Neural cell (in vitro differentiated cells): ENCODE results near the gene COL2A1. TPM values are rescaled to one million over a fixed set of nuclear protein-coding genes. Genes with fewer than 3 reads are reported as not detected.

ENCODE experiments used
- H2AFZ ChIP-seq: fragments of 200-600, 300-800 bp; sonication (generic), shearing (Covaris generic); 2 replicates; pipeline ENCODE4 v1.6.0; 2014; ENCODE audit warnings: low read depth, mild to moderate bottlenecking, antibody characterized with exemption, low read length, moderate library complexity
- H3F3A ChIP-seq: fragments of 200-600 bp; shearing (Covaris generic); 2 replicates; pipeline ENCODE4 v1.6.1; 2016; ENCODE audit warnings: mild to moderate bottlenecking, moderate library complexity, mixed read lengths, antibody characterized with exemption, low read length; ENCODE audit not compliant: insufficient read depth, poor library complexity, severe bottlenecking
- H3K27ac ChIP-seq: fragments of 200-600, 300-800 bp; sonication (generic), shearing (Covaris generic); 2 replicates; pipeline ENCODE4 v1.5.1; 2014; ENCODE audit warnings: mild to moderate bottlenecking, low read length, moderate library complexity
- H3K27me3 ChIP-seq: fragments of 300-800, 200-600 bp; sonication (generic), shearing (Covaris generic); 2 replicates; pipeline ENCODE4 v1.6.0; 2014; ENCODE audit warnings: mild to moderate bottlenecking, low read depth, low read length, moderate library complexity; ENCODE audit not compliant: insufficient read depth
- H3K36me3 ChIP-seq: fragments of 300-800, 200-600 bp; sonication (generic), shearing (Covaris generic); 2 replicates; pipeline ENCODE4 v1.5.1; 2014; ENCODE audit warnings: mild to moderate bottlenecking, antibody characterized with exemption, low read length, moderate library complexity; ENCODE audit not compliant: insufficient read depth
- H3K4me2 ChIP-seq: fragments of 300-800, 200-600 bp; sonication (generic), shearing (Covaris generic); 2 replicates; pipeline ENCODE4 v1.6.0; 2014; ENCODE audit warnings: mild to moderate bottlenecking, low read length
- H3K4me3 ChIP-seq: fragments of 300-800, 200-600 bp; sonication (generic), shearing (Covaris generic); 2 replicates; pipeline ENCODE4 v1.5.1; 2014; ENCODE audit warnings: mild to moderate bottlenecking, low read length, moderate library complexity
- H3K79me2 ChIP-seq: fragments of 200-600 bp; shearing (Covaris generic); replicated peaks from 2 replicates; pipeline ENCODE4 v1.6.0; 2014; ENCODE audit warnings: mild to moderate bottlenecking, low read length, moderate library complexity; ENCODE audit not compliant: insufficient read depth
- H3K9ac ChIP-seq: fragments of 300-800, 200-600 bp; sonication (generic), shearing (Covaris generic); 2 replicates; pipeline ENCODE4 v1.6.1; 2016; ENCODE audit warnings: mild to moderate bottlenecking, low read length, mixed read lengths
- H3K9me2 ChIP-seq: fragments of 200-600 bp; shearing (Covaris generic); 2 replicates; pipeline ENCODE4 v1.6.1; 2016; ENCODE audit warnings: mild to moderate bottlenecking, low read length, mixed read lengths; ENCODE audit not compliant: insufficient read depth
- H3K9me3 ChIP-seq: fragments of 200-600, 300-800 bp; sonication (generic), shearing (Covaris generic); 2 replicates; pipeline ENCODE4 v1.6.1; 2016; ENCODE audit warnings: mild to moderate bottlenecking, mixed run types, low read length, moderate library complexity, mixed read lengths
- H4K20me1 ChIP-seq: fragments of 200-600 bp; shearing (Covaris generic); 2 replicates; pipeline ENCODE4 v1.6.1; 2016; ENCODE audit warnings: mild to moderate bottlenecking, mixed run types; ENCODE audit not compliant: insufficient read depth
- EP300 ChIP-seq: fragments of 450-650 bp; conservative IDR thresholded peaks from 2 replicates; pipeline ENCODE4 v1.6.1; 2014; ENCODE audit warnings: antibody characterized with exemption, mild to moderate bottlenecking, moderate library complexity; ENCODE audit not compliant: poor library complexity, severe bottlenecking
- EZH2 ChIP-seq: fragments of 200-600, 300-800 bp; shearing (Covaris generic), sonication (generic); IDR thresholded peaks from 2 replicates; pipeline ENCODE4 v1.6.1; 2014; ENCODE audit warnings: antibody characterized with exemption, low read length, borderline replicate concordance, mild to moderate bottlenecking; ENCODE audit not compliant: insufficient read depth, poor library complexity, severe bottlenecking
- MXI1 ChIP-seq: fragments of 450-650 bp; conservative IDR thresholded peaks from 2 replicates; pipeline ENCODE4 v1.6.1; 2014; ENCODE audit warnings: antibody characterized with exemption, mild to moderate bottlenecking; ENCODE audit not compliant: poor library complexity, severe bottlenecking
- POLR2AphosphoS5 ChIP-seq: IDR thresholded peaks from 2 replicates; pipeline ENCODE4 v1.6.1; 2012
- RAD21 ChIP-seq: fragments of 450-650 bp; conservative IDR thresholded peaks from 2 replicates; pipeline ENCODE4 v1.6.1; 2014; ENCODE audit warnings: antibody characterized with exemption, mild to moderate bottlenecking, moderate library complexity
- SMC3 ChIP-seq: fragments of 450-650 bp; conservative IDR thresholded peaks from 2 replicates; pipeline ENCODE4 v1.6.1; 2014; ENCODE audit warnings: antibody characterized with exemption, mild to moderate bottlenecking, moderate library complexity; ENCODE audit not compliant: poor library complexity
- TAF1 ChIP-seq: IDR thresholded peaks from 2 replicates; pipeline ENCODE4 v1.6.1; 2012; ENCODE audit warnings: low read depth
- polyA plus RNA-seq: library from polyadenylated mRNA; depleted of rRNA; stranded (reverse); fragments of >200 nt; gene quantifications from 2 replicates; pipeline ENCODE4 v1.2.3, GENCODE V29; 2014
- TF ChIP-seq, protein P1 (sequence below): fragments of 450-650 bp; IDR thresholded peaks from 2 replicates; pipeline ENCODE4 v1.5.1; 2014; ENCODE audit warnings: antibody characterized with exemption, mild to moderate bottlenecking, moderate library complexity; ENCODE audit not compliant: poor library complexity, severe bottlenecking
- TF ChIP-seq, protein P2 (sequence below): IDR thresholded peaks from 2 replicates; pipeline ENCODE4 v1.6.1; 2012; ENCODE audit warnings: borderline replicate concordance

The COL2A1 gene
- polyA plus RNA-seq, 1 donor from 2014 or later: 1.3 TPM

- no peak overlapping the region for H3K9ac ChIP-seq
- H3K9me2 ChIP-seq: no peaks in the 10 kb centered on the region
- no peaks in the 10 kb centered on the region for H3F3A ChIP-seq
- no peaks in the 10 kb centered on the region for H4K20me1 ChIP-seq
- no peaks in the 10 kb centered on the region for H3K27me3 ChIP-seq
- TF ChIP-seq TAF1 (no peak), EZH2 (no peak), SMC3 (no peak), MXI1 (no peak), EP300 (no peak), RAD21 (no peak), POLR2AphosphoS5 (no peak)
- TF ChIP-seq, protein P1, sequence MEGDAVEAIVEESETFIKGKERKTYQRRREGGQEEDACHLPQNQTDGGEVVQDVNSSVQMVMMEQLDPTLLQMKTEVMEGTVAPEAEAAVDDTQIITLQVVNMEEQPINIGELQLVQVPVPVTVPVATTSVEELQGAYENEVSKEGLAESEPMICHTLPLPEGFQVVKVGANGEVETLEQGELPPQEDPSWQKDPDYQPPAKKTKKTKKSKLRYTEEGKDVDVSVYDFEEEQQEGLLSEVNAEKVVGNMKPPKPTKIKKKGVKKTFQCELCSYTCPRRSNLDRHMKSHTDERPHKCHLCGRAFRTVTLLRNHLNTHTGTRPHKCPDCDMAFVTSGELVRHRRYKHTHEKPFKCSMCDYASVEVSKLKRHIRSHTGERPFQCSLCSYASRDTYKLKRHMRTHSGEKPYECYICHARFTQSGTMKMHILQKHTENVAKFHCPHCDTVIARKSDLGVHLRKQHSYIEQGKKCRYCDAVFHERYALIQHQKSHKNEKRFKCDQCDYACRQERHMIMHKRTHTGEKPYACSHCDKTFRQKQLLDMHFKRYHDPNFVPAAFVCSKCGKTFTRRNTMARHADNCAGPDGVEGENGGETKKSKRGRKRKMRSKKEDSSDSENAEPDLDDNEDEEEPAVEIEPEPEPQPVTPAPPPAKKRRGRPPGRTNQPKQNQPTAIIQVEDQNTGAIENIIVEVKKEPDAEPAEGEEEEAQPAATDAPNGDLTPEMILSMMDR: no peak
- TF ChIP-seq, protein P2, sequence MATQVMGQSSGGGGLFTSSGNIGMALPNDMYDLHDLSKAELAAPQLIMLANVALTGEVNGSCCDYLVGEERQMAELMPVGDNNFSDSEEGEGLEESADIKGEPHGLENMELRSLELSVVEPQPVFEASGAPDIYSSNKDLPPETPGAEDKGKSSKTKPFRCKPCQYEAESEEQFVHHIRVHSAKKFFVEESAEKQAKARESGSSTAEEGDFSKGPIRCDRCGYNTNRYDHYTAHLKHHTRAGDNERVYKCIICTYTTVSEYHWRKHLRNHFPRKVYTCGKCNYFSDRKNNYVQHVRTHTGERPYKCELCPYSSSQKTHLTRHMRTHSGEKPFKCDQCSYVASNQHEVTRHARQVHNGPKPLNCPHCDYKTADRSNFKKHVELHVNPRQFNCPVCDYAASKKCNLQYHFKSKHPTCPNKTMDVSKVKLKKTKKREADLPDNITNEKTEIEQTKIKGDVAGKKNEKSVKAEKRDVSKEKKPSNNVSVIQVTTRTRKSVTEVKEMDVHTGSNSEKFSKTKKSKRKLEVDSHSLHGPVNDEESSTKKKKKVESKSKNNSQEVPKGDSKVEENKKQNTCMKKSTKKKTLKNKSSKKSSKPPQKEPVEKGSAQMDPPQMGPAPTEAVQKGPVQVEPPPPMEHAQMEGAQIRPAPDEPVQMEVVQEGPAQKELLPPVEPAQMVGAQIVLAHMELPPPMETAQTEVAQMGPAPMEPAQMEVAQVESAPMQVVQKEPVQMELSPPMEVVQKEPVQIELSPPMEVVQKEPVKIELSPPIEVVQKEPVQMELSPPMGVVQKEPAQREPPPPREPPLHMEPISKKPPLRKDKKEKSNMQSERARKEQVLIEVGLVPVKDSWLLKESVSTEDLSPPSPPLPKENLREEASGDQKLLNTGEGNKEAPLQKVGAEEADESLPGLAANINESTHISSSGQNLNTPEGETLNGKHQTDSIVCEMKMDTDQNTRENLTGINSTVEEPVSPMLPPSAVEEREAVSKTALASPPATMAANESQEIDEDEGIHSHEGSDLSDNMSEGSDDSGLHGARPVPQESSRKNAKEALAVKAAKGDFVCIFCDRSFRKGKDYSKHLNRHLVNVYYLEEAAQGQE: no peak
- H2AFZ ChIP-seq: no peak overlapping the region
- H3K4me3 ChIP-seq: no peak overlapping the region
- H3K27ac ChIP-seq: no peak overlapping the region
- peaks cover 3% of the 10 kb centered on the region for H3K36me3 ChIP-seq
- H3K9me3 ChIP-seq: no peaks in the 10 kb centered on the region
- no peak overlapping the region for H3K4me2 ChIP-seq
- no peaks in the 10 kb centered on the region for H3K79me2 ChIP-seq
These were observed 38.7 kb downstream of the COL2A1 start for GRCh38 chr12:47965581-47965980.

GRCh38 chr12:47964106-47964728, 40.1 kb downstream of the COL2A1 start:
- TF ChIP-seq RAD21 (no peak), EP300 (no peak), EZH2 (no peak), SMC3 (no peak), MXI1 (peak; percentile 7)
- TF ChIP-seq, protein P2: no peak
- H2AFZ ChIP-seq: peak overlapping the region; percentile 80
- peak overlapping the region; percentile 78 for H3K9ac ChIP-seq
- H4K20me1 ChIP-seq: no peaks in the 10 kb centered on the region
- H3K36me3 ChIP-seq: peaks cover 3% of the 10 kb centered on the region
- no peaks in the 10 kb centered on the region for H3K79me2 ChIP-seq
- no peaks in the 10 kb centered on the region for H3K9me3 ChIP-seq
- H3K4me2 ChIP-seq: peak overlapping the region; percentile 92
- H3K27ac ChIP-seq: no peak overlapping the region
- no peaks in the 10 kb centered on the region for H3K27me3 ChIP-seq
- no peaks in the 10 kb centered on the region for H3F3A ChIP-seq
- peak overlapping the region; percentile 99 for H3K4me3 ChIP-seq
- H3K9me2 ChIP-seq: no peaks in the 10 kb centered on the region
